ENCODE measurements around the gene DOK3.

DNA sequence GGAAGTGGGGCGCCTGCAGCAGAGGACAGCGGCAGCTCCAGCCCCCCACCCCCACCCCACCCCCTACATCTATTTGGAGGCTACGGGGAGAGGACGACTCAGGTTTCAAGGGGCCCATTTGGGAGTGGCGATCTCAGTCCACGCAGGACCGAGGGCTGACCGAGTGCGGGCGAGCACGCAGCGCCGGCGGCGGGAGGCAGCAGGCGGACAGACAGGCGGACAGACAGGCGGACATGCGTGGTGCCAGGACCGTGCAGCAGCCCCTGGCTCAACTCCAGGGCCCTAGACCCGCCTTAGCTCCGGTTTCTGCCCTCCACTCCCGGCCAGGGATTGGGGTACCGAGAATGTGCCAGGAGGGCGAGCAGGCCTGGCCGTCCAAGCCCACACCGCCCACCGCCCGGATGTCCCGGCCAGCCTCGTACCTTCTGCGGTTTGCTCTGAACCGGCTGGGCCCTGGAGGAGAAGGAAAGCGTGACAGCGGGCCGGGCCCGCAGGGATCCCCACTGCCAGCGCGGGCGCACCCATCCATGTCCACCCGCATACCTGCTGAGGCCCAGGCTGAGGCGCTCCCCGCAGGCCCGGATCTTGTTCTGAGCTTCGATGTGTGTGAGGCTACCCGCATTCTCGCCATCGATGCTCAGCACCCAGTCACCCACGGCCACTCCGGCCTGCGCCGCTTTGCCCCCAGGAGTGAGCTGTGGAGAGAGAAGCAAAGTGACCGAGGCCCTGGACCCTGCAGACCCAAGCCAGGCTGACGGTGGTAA is 17.5 kb downstream of the DOK3 start:
- TF ChIP-seq RXRA (CRISPR knock-in tag; IDR thresholded peaks at IDR 0.05): no peak
- TF ChIP-seq RFX5 (IDR thresholded peaks at IDR 0.05; ENCODE audit: low read depth, low read length): no peak
- TF ChIP-seq MAZ (IDR thresholded peaks at IDR 0.05; ENCODE audit: borderline replicate concordance, low read depth, low read length): no peak
- no peak for TF ChIP-seq MAZ (CRISPR knock-in tag; IDR thresholded peaks at IDR 0.05; ENCODE audit: low read depth)
- TF ChIP-seq ZNF326 (CRISPR knock-in tag; IDR thresholded peaks at IDR 0.05; ENCODE audit: borderline replicate concordance): no peak
- TF ChIP-seq, protein P1, sequence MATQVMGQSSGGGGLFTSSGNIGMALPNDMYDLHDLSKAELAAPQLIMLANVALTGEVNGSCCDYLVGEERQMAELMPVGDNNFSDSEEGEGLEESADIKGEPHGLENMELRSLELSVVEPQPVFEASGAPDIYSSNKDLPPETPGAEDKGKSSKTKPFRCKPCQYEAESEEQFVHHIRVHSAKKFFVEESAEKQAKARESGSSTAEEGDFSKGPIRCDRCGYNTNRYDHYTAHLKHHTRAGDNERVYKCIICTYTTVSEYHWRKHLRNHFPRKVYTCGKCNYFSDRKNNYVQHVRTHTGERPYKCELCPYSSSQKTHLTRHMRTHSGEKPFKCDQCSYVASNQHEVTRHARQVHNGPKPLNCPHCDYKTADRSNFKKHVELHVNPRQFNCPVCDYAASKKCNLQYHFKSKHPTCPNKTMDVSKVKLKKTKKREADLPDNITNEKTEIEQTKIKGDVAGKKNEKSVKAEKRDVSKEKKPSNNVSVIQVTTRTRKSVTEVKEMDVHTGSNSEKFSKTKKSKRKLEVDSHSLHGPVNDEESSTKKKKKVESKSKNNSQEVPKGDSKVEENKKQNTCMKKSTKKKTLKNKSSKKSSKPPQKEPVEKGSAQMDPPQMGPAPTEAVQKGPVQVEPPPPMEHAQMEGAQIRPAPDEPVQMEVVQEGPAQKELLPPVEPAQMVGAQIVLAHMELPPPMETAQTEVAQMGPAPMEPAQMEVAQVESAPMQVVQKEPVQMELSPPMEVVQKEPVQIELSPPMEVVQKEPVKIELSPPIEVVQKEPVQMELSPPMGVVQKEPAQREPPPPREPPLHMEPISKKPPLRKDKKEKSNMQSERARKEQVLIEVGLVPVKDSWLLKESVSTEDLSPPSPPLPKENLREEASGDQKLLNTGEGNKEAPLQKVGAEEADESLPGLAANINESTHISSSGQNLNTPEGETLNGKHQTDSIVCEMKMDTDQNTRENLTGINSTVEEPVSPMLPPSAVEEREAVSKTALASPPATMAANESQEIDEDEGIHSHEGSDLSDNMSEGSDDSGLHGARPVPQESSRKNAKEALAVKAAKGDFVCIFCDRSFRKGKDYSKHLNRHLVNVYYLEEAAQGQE (IDR thresholded peaks at IDR 0.05; ENCODE audit: borderline replicate concordance in 1 of 2, low read depth in 1 of 2, low read length in 2 of 2): no peak
- TF ChIP-seq, protein P2, sequence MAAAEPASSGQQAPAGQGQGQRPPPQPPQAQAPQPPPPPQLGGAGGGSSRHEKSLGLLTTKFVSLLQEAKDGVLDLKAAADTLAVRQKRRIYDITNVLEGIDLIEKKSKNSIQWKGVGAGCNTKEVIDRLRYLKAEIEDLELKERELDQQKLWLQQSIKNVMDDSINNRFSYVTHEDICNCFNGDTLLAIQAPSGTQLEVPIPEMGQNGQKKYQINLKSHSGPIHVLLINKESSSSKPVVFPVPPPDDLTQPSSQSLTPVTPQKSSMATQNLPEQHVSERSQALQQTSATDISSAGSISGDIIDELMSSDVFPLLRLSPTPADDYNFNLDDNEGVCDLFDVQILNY (CRISPR knock-in tag; conservative IDR thresholded peaks at IDR 0.05): no peak
- no peak for TF ChIP-seq PRMT3 (CRISPR knock-in tag; IDR thresholded peaks at IDR 0.05; ENCODE audit: borderline replicate concordance, low read depth)
- TF ChIP-seq, protein P3, sequence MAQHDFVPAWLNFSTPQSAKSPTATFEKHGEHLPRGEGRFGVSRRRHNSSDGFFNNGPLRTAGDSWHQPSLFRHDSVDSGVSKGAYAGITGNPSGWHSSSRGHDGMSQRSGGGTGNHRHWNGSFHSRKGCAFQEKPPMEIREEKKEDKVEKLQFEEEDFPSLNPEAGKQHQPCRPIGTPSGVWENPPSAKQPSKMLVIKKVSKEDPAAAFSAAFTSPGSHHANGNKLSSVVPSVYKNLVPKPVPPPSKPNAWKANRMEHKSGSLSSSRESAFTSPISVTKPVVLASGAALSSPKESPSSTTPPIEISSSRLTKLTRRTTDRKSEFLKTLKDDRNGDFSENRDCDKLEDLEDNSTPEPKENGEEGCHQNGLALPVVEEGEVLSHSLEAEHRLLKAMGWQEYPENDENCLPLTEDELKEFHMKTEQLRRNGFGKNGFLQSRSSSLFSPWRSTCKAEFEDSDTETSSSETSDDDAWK (CRISPR knock-in tag; IDR thresholded peaks at IDR 0.05): no peak
